ENCODE measurements around the gene SLC23A1. TPM values are rescaled to one million over a fixed set of nuclear protein-coding genes. Genes with fewer than 3 reads are reported as not detected.

Gene SLC23A1
- total RNA-seq, 1 experiment from 2014 or later: not detected

DNA sequence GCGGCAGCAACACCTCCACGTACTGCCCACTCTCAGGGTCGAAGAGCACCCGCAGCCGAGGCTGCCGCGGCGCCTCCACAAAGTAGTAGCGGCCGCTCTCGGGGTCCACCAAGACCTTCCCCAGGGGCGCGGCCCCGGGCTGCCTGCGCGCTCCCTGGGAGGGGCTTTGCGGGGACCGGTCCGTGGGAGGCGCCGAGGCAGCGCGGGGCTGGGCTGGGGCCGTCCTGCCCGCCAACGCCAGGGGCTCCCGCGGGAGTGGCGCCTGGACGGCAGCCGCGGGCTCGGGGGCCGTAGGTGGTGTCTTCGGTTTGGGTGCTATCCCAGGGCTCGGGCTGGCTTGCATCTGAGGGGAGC, 9.2 kb upstream of the SLC23A1 start:
- CTCF ChIA-PET: no interaction called here
- TF ChIP-seq, protein P1, sequence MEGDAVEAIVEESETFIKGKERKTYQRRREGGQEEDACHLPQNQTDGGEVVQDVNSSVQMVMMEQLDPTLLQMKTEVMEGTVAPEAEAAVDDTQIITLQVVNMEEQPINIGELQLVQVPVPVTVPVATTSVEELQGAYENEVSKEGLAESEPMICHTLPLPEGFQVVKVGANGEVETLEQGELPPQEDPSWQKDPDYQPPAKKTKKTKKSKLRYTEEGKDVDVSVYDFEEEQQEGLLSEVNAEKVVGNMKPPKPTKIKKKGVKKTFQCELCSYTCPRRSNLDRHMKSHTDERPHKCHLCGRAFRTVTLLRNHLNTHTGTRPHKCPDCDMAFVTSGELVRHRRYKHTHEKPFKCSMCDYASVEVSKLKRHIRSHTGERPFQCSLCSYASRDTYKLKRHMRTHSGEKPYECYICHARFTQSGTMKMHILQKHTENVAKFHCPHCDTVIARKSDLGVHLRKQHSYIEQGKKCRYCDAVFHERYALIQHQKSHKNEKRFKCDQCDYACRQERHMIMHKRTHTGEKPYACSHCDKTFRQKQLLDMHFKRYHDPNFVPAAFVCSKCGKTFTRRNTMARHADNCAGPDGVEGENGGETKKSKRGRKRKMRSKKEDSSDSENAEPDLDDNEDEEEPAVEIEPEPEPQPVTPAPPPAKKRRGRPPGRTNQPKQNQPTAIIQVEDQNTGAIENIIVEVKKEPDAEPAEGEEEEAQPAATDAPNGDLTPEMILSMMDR (conservative IDR thresholded peaks at IDR 0.05; ENCODE audit: low read depth, low read length): no peak
- TF ChIP-seq EZH2 (IDR thresholded peaks at IDR 0.05; ENCODE audit: borderline replicate concordance, low read depth, low read length, poor library complexity, severe bottlenecking): no peak
- POLR2A ChIA-PET (ENCODE audit: low non-redundant PET): interaction anchor here (0.6 kb wide), 1 partner anchor 853 kb away, joined by 3 read pairs; no protein-coding TSS in a partner anchor
- no peaks in the 10 kb centered on the region for H3K36me3 ChIP-seq (ENCODE audit: insufficient read depth, low read length, poor library complexity, severe bottlenecking)
- intact Hi-C loops (cut with micrococcal nuclease; ENCODE audit: unreplicated experiment): loop anchor here (5.0 kb wide), 1 partner anchor 750 kb away; no protein-coding TSS in a partner anchor
- peaks cover 14% of the 10 kb centered on the region for H3K27me3 ChIP-seq (replicated peaks; ENCODE audit: insufficient read depth, low read depth, low read length, poor library complexity)
- no peaks in the 10 kb centered on the region for H3K9me3 ChIP-seq (ENCODE audit: low read depth, low read length, poor library complexity, severe bottlenecking)
- BruUV-seq (replicated peaks): no TSS peak
- H3K4me3 ChIP-seq (ENCODE audit: low read depth, low read length, poor library complexity, severe bottlenecking): peak overlapping the region; percentile 60
- peak overlapping the region; percentile 50 for H3K27ac ChIP-seq (ENCODE audit: low read depth, low read length, poor library complexity, severe bottlenecking)
- H3K4me1 ChIP-seq (ENCODE audit: insufficient read depth, low read length, poor library complexity, severe bottlenecking): peaks cover 24% of the 10 kb centered on the region
- DNase-seq (ENCODE audit: low spot score): no peak

DNA sequence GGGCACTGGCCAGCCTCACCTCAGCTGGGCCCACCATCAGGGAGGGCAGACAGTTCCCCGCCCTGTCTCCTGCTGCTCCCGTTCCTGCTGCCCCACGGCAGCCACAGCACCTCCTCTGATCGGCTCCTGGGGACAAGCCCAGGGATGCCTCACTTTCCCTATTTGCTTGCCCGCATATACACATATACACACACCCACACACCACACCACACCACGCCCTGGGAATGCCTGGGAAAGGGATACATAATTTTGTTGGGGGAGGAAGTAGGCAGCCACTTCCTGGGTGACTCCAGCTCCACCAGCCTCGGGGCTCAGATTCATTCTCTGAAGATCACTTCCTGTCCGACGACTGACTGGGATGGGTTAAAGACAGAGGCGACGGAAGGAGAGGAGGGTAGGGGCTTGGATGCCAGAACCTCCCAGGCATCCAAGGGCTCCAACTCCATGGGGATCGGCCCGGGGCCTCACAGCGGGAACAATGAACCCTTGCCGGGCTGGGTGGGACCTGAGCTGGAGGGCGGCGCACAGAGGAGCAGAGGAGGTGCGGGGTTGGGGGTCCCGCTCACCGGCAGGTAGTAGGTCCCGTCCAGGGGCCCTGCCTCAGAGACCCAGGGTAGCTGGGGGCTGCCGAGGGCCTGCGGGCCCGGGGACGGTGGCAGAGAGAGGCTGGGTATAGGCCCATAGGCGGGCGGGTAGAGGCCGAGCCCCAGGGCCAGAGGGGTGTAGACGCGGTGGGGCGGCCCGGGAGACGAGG, 8.7 kb upstream of the SLC23A1 start:
- no peaks in the 10 kb centered on the region for H3K9me3 ChIP-seq (ENCODE audit: low read depth, low read length, poor library complexity, severe bottlenecking)
- ChIA-PET CTCF (interaction anchor here (0.7 kb wide), 1 partner anchor 129 kb away, joined by 6 read pairs; no protein-coding TSS in a partner anchor), POLR2A (ENCODE audit: low non-redundant PET) (interaction anchor here (0.5 kb wide), 1 partner anchor 364 kb away, joined by 7 read pairs; no protein-coding TSS in a partner anchor)
- TF ChIP-seq, protein P1 (conservative IDR thresholded peaks at IDR 0.05; ENCODE audit: low read depth, low read length): no peak
- TF ChIP-seq EZH2 (IDR thresholded peaks at IDR 0.05; ENCODE audit: borderline replicate concordance, low read depth, low read length, poor library complexity, severe bottlenecking): no peak
- no peak overlapping the region for H3K27ac ChIP-seq (ENCODE audit: low read depth, low read length, poor library complexity, severe bottlenecking)
- intact Hi-C loops (cut with micrococcal nuclease; ENCODE audit: unreplicated experiment): loop anchor here (5.0 kb wide), 1 partner anchor 749 kb away; no protein-coding TSS in a partner anchor
- peaks cover 24% of the 10 kb centered on the region for H3K4me1 ChIP-seq (ENCODE audit: insufficient read depth, low read length, poor library complexity, severe bottlenecking)
- DNase-seq (ENCODE audit: low spot score): no peak
- H3K4me3 ChIP-seq (ENCODE audit: low read depth, low read length, poor library complexity, severe bottlenecking): peak overlapping the region; percentile 60
- H3K36me3 ChIP-seq (ENCODE audit: insufficient read depth, low read length, poor library complexity, severe bottlenecking): no peaks in the 10 kb centered on the region
- peaks cover 14% of the 10 kb centered on the region for H3K27me3 ChIP-seq (replicated peaks; ENCODE audit: insufficient read depth, low read depth, low read length, poor library complexity)
- BruUV-seq (replicated peaks): no TSS peak

DNA sequence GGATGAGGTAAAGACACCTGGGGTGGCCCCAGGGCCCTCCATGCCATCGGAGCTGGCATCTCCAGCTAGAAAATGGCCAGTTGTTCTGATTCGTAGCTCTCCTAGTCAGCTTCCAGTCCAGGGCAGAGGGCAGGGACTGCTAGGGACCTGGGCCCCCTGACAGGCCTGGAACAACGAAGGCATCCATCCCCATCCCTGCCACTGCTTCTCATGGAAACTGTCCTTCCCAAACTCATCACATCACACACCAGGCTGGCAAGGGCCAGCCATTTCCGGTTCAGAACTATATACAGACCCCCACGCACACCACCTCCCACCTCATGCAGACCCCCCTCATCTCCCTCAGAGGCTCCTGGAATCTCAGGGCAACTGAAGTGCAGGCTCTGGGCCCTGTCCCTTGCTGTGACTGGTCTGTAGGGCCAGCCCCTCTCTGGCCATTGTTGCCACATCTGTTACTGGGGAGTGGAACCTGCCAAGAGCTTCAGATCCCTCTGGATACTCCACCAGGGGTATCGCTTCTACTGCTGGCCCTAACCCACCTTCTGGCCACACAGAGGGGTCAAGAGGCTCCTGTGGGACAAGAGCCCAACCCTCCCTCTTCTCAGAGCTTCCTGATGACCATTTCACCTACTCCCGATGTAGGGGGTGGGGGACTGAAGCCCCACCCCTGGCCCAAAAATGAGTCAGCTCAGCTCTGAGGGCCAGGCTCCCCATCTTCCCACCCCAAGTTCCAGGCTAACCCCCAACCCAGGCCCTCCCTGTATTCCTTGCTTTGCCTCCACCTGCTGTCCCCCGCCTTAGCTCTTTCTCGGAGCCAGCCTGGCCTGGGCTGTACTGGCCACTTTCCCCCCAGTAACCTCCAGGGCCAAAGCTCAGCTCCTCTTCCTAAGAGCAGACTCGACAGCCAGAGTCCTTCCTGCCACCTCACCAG, 7.8 kb upstream of the SLC23A1 start:
- H3K27me3 ChIP-seq (replicated peaks; ENCODE audit: insufficient read depth, low read depth, low read length, poor library complexity): peaks cover 14% of the 10 kb centered on the region
- ChIA-PET CTCF (interaction anchor here (0.7 kb wide), 1 partner anchor 128 kb away, joined by 6 read pairs; no protein-coding TSS in a partner anchor), POLR2A (ENCODE audit: low non-redundant PET) (interaction anchor here (0.5 kb wide), 1 partner anchor 363 kb away, joined by 7 read pairs; no protein-coding TSS in a partner anchor)
- H3K9me3 ChIP-seq (ENCODE audit: low read depth, low read length, poor library complexity, severe bottlenecking): no peaks in the 10 kb centered on the region
- H3K4me1 ChIP-seq (ENCODE audit: insufficient read depth, low read length, poor library complexity, severe bottlenecking): peaks cover 24% of the 10 kb centered on the region
- intact Hi-C loops (cut with micrococcal nuclease; ENCODE audit: unreplicated experiment): loop anchor here (5.0 kb wide), 1 partner anchor 749 kb away; no protein-coding TSS in a partner anchor
- no TSS peak for BruUV-seq (replicated peaks)
- H3K4me3 ChIP-seq (ENCODE audit: low read depth, low read length, poor library complexity, severe bottlenecking): no peak overlapping the region
- no peak for DNase-seq (ENCODE audit: low spot score)
- H3K27ac ChIP-seq (ENCODE audit: low read depth, low read length, poor library complexity, severe bottlenecking): no peak overlapping the region
- no peaks in the 10 kb centered on the region for H3K36me3 ChIP-seq (ENCODE audit: insufficient read depth, low read length, poor library complexity, severe bottlenecking)
- TF ChIP-seq, protein P1 (conservative IDR thresholded peaks at IDR 0.05; ENCODE audit: low read depth, low read length): no peak
- no peak for TF ChIP-seq EZH2 (IDR thresholded peaks at IDR 0.05; ENCODE audit: borderline replicate concordance, low read depth, low read length, poor library complexity, severe bottlenecking)

All from A673 (cell line).